ENCODE results near the gene TAF11. TPM values are rescaled to one million over a fixed set of nuclear protein-coding genes. Genes with fewer than 3 reads are reported as not detected.

TAF11 gene
- total RNA-seq, 2 donors from 2014 or later, result 16.6 to 16.8 TPM

GRCh38 chr6:34867484-34867883, 20.4 kb downstream of the TAF11 start:
- H3K4me3 ChIP-seq, result no peak overlapping the region
- H3K36me3 ChIP-seq (replicated peaks in 1 of 2; ENCODE audit: insufficient read depth in 1 of 2, low read depth in 2 of 2), result peaks cover 0 to 20% of the 10 kb centered on the region in 2 donors
- TF ChIP-seq POLR2A (IDR thresholded peaks at IDR 0.05), result no peak
- TF ChIP-seq, protein P1, sequence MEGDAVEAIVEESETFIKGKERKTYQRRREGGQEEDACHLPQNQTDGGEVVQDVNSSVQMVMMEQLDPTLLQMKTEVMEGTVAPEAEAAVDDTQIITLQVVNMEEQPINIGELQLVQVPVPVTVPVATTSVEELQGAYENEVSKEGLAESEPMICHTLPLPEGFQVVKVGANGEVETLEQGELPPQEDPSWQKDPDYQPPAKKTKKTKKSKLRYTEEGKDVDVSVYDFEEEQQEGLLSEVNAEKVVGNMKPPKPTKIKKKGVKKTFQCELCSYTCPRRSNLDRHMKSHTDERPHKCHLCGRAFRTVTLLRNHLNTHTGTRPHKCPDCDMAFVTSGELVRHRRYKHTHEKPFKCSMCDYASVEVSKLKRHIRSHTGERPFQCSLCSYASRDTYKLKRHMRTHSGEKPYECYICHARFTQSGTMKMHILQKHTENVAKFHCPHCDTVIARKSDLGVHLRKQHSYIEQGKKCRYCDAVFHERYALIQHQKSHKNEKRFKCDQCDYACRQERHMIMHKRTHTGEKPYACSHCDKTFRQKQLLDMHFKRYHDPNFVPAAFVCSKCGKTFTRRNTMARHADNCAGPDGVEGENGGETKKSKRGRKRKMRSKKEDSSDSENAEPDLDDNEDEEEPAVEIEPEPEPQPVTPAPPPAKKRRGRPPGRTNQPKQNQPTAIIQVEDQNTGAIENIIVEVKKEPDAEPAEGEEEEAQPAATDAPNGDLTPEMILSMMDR (IDR thresholded peaks at IDR 0.05), result no peak

DNA sequence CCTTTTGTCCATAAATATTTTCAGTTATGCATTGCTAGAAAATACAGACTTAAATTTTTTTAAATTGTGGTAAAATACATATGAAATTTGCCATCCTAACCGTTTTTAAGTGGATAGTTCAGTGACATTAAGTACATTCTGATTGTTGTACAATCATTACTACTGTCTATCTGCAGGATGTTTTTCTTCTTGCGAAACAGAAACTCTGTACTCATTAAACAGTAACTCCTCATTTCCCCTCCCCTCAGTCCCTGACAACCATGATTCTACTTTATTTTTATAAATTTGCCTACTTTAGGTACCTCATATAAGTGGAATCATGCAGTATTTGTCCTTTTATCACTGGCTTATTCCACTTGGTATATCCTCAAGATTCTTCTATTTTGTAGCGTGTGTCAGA, 21.3 kb downstream of the TAF11 start:
- Histone ChIP-seq H3K4me3 (no peak overlapping the region), H3K27me3 (no peaks in the 10 kb centered on the region), H3K36me3 (replicated peaks in 1 of 2; ENCODE audit: insufficient read depth in 1 of 2, low read depth in 2 of 2) (peaks cover 0 to 15% of the 10 kb centered on the region in 2 donors), H3K4me1 (no peaks in the 10 kb centered on the region), H3K9me3 (no peaks in the 10 kb centered on the region), H3K27ac (no peak overlapping the region)
- intact Hi-C loops (cut with DNase I), result no loop called here
- no peak for ATAC-seq
- 66 to 69% methylated on average over 3 of the region's 3 CpGs for whole genome bisulfite sequencing, 2 donors
- TF ChIP-seq POLR2A (IDR thresholded peaks at IDR 0.05), result no peak
- TF ChIP-seq, protein P1 (IDR thresholded peaks at IDR 0.05), result no peak
- no peak for DNase-seq

More at GRCh38 chr6:34867484-34867883, 20.4 kb downstream of the TAF11 start:
- Histone ChIP-seq H3K27ac (no peak overlapping the region), H3K4me1 (no peaks in the 10 kb centered on the region), H3K27me3 (no peaks in the 10 kb centered on the region), H3K9me3 (no peaks in the 10 kb centered on the region)
- WGBS, 2 donors, result 83 to 93% methylated on average over 1 to 3 of the region's 3 CpGs
- intact Hi-C loops (cut with DNase I), result no loop called here
- DNase-seq (no peak), ATAC-seq (no peak)

DNA sequence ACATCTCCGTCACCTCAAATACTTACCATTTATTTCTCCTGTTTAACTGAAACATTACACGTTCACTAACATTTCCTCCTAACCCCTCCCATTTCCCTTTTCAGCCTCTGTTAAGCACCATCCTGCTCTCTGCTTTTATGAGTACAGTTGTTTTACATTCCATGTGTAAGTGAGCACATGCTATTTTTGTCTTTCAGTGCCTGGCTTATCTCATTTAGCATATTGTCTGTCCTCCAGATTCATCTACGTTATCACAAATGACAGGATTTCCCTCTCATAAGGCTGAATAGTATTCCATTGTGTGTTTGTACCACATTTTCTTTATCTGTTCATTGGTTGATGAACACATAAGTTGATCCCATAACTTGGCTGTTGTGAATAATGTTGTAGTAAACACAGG, 22.7 kb downstream of the TAF11 start:
- H3K27me3 ChIP-seq, result no peaks in the 10 kb centered on the region
- H3K9me3 ChIP-seq, result no peaks in the 10 kb centered on the region
- H3K4me1 ChIP-seq, result no peaks in the 10 kb centered on the region
- 71 to 88% methylated on average over 3 of the region's 3 CpGs for WGBS, 2 donors
- TF ChIP-seq, protein P1 (IDR thresholded peaks at IDR 0.05), result no peak
- TF ChIP-seq POLR2A (IDR thresholded peaks at IDR 0.05), result no peak
- peaks cover 0 to 9% of the 10 kb centered on the region in 2 donors for H3K36me3 ChIP-seq (replicated peaks in 1 of 2; ENCODE audit: insufficient read depth in 1 of 2, low read depth in 2 of 2)
- H3K4me3 ChIP-seq, result no peak overlapping the region
- DNase-seq (no peak), ATAC-seq (no peak)
- H3K27ac ChIP-seq, result no peak overlapping the region
- intact Hi-C loops (cut with DNase I), result no loop called here

DNA sequence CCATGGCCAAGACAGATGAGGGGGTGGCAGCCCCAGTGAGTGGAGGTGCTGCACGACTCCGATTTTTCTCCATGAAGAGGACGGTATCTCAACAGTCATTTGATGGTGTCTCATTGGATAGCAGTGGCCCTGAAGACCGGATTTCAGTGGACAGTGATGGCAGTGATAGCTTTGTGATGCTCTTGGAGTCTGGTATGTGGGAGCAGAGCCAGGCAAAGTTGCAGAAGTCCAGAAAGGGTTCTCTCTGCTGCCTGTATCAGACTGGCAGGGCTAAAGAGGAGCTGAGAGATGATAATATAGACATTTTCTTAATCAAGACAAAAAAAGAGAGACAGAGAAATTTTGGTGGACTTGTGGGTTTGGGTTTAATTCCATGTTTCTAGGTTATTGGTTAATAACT, 23.8 kb downstream of the TAF11 start:
- 79 to 81% methylated on average over 4 of the region's 4 CpGs for WGBS, 2 donors
- DNase-seq, result no peak
- ATAC-seq, result no peak
- Histone ChIP-seq H3K4me1 (no peaks in the 10 kb centered on the region), H3K27me3 (no peaks in the 10 kb centered on the region), H3K36me3 (replicated peaks in 1 of 2; ENCODE audit: insufficient read depth in 1 of 2, low read depth in 2 of 2) (peaks cover 0 to 16% of the 10 kb centered on the region in 2 donors), H3K9me3 (no peaks in the 10 kb centered on the region), H3K4me3 (no peak overlapping the region), H3K27ac (no peak overlapping the region)
- intact Hi-C loops (cut with DNase I), result no loop called here
- no peak for TF ChIP-seq POLR2A (IDR thresholded peaks at IDR 0.05)
- TF ChIP-seq, protein P1 (IDR thresholded peaks at IDR 0.05), result no peak

DNA sequence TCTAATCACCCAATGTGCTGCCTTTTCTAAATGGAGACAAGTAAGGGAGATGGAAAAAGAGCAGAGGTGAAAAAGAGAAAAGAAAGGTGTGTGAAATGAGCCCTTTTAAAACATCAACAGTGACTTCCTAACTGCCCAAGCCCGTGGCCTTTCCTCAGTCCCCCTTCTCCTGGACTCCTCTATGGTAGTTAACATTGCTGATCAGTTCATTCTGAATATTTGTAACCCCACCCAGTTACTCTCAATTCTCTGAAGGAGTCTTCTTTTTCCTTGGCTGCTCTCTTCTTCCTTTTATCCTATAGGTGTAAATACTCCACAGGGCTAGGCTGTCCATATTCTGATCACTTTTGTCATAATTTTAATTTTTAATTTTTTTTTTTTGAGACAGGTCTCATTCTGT, 27.1 kb downstream of the TAF11 start:
- TF ChIP-seq POLR2A (IDR thresholded peaks at IDR 0.05), result no peak
- TF ChIP-seq, protein P1 (IDR thresholded peaks at IDR 0.05), result no peak
- whole genome bisulfite sequencing, 2 donors, result 85 to 90% methylated on average over 1 of the region's 1 CpG
- Histone ChIP-seq H3K9me3 (no peaks in the 10 kb centered on the region), H3K27ac (no peak overlapping the region), H3K4me3 (no peak overlapping the region), H3K27me3 (no peaks in the 10 kb centered on the region), H3K36me3 (replicated peaks in 1 of 2; ENCODE audit: insufficient read depth in 1 of 2, low read depth in 2 of 2) (peaks cover 13 to 40% of the 10 kb centered on the region in 2 donors), H3K4me1 (no peaks in the 10 kb centered on the region)
- ATAC-seq (no peak), DNase-seq (no peak)
- intact Hi-C loops (cut with DNase I), result no loop called here
